ENCODE data around the gene PTPRM. TPM values are rescaled to one million over a fixed set of nuclear protein-coding genes. Genes with fewer than 3 reads are reported as not detected.

PTPRM gene
- total RNA-seq, 1 donor from 2014 or later, result 42.1 TPM

- no peak for TF ChIP-seq CTCF (IDR thresholded peaks at IDR 0.05; ENCODE audit: insufficient read depth, low read length, severe bottlenecking)
- DNase-seq (ENCODE audit: low read depth), result no peak
- H3K4me3 ChIP-seq (ENCODE audit: low read depth, low read length), result no peak overlapping the region
- no peaks in the 10 kb centered on the region for H3K36me3 ChIP-seq (ENCODE audit: control insufficient read depth, insufficient read depth, low read length)
- H3K27me3 ChIP-seq (ENCODE audit: control insufficient read depth, insufficient read depth, low read length), result no peaks in the 10 kb centered on the region
- FAIRE-seq, result no peak
Observed at GRCh38 chr18:7661207-7661606, 94.1 kb downstream of the PTPRM start.

GRCh38 chr18:7662866-7663265 lies 95.8 kb downstream of the PTPRM start:
- FAIRE-seq (no peak), DNase-seq (ENCODE audit: low read depth) (no peak)
- no peaks in the 10 kb centered on the region for H3K27me3 ChIP-seq (ENCODE audit: control insufficient read depth, insufficient read depth, low read length)
- no peaks in the 10 kb centered on the region for H3K36me3 ChIP-seq (ENCODE audit: control insufficient read depth, insufficient read depth, low read length)
- no peak for TF ChIP-seq CTCF (IDR thresholded peaks at IDR 0.05; ENCODE audit: insufficient read depth, low read length, severe bottlenecking)
- H3K4me3 ChIP-seq (ENCODE audit: low read depth, low read length), result no peak overlapping the region

- Histone ChIP-seq H3K27me3 (ENCODE audit: control insufficient read depth, insufficient read depth, low read length) (no peaks in the 10 kb centered on the region), H3K4me3 (ENCODE audit: low read depth, low read length) (no peak overlapping the region), H3K36me3 (ENCODE audit: control insufficient read depth, insufficient read depth, low read length) (no peaks in the 10 kb centered on the region)
- no peak for DNase-seq (ENCODE audit: low read depth)
- no peak for FAIRE-seq
- TF ChIP-seq CTCF (IDR thresholded peaks at IDR 0.05; ENCODE audit: insufficient read depth, low read length, severe bottlenecking), result no peak
Observed at GRCh38 chr18:7663366-7664312, 96.5 kb downstream of the PTPRM start.

DNA sequence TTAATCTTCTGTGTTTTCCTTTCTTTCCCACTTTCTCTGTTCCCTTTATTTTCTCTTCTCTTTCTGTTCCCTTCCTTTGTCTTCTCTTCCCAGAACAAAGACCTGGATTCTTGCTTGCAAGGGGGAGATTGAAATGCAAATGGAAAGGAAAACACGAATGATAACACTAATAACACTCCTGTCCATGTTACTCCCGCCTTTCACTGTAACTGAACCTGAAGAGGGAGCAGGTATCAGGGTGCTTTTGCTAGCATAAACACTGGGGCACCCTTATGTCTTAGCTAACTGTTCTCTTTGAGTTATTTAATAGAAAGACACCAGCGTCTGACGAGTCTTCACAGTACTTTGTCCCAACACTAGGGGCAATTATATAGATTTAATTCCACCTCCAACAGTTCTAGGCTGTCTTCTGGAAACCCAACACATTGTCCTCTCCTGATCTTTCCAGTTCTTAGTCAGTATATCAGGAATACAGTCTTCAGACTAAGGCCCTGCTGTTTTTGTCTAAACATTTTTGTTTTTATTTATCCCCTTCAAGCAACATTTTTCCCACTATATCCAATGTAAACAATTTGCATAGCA lies 99.2 kb downstream of the PTPRM start:
- FAIRE-seq, result no peak
- no peaks in the 10 kb centered on the region for H3K36me3 ChIP-seq (ENCODE audit: control insufficient read depth, insufficient read depth, low read length)
- no peak for DNase-seq (ENCODE audit: low read depth)
- H3K27me3 ChIP-seq (ENCODE audit: control insufficient read depth, insufficient read depth, low read length), result no peaks in the 10 kb centered on the region
- no peak for TF ChIP-seq CTCF (IDR thresholded peaks at IDR 0.05; ENCODE audit: insufficient read depth, low read length, severe bottlenecking)
- H3K4me3 ChIP-seq (ENCODE audit: low read depth, low read length), result no peak overlapping the region

- no peak for TF ChIP-seq CTCF (IDR thresholded peaks at IDR 0.05; ENCODE audit: insufficient read depth, low read length, severe bottlenecking)
- FAIRE-seq (no peak), DNase-seq (ENCODE audit: low read depth) (no peak)
- Histone ChIP-seq H3K36me3 (ENCODE audit: control insufficient read depth, insufficient read depth, low read length) (no peaks in the 10 kb centered on the region), H3K4me3 (ENCODE audit: low read depth, low read length) (no peak overlapping the region), H3K27me3 (ENCODE audit: control insufficient read depth, insufficient read depth, low read length) (no peaks in the 10 kb centered on the region)
Observed at GRCh38 chr18:7668392-7668791, 101.3 kb downstream of the PTPRM start.

Data from bronchial epithelial cell (primary cell).